ENCODE results near the gene ETV3L.

DNA sequence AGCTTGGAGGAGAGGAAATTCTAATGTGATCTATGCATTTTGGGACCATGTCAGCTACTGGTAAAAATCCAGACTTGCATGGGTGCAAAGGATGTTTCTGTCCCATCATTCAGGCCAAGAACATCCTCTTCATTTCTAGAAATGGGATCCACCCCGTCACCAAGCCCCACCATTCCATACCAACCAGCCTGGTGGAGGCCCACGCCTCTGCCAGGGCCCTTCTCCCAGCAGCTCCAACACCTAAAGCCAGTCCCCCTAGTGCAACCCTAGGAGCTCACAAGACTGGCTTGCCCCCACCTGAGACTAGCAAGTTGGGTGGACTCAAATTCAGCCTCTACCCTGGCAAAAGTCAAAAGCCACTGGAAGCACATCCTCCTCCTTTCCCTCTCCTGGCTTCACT, 55.9 kb downstream of the ETV3L start:
- TF ChIP-seq, protein P1, sequence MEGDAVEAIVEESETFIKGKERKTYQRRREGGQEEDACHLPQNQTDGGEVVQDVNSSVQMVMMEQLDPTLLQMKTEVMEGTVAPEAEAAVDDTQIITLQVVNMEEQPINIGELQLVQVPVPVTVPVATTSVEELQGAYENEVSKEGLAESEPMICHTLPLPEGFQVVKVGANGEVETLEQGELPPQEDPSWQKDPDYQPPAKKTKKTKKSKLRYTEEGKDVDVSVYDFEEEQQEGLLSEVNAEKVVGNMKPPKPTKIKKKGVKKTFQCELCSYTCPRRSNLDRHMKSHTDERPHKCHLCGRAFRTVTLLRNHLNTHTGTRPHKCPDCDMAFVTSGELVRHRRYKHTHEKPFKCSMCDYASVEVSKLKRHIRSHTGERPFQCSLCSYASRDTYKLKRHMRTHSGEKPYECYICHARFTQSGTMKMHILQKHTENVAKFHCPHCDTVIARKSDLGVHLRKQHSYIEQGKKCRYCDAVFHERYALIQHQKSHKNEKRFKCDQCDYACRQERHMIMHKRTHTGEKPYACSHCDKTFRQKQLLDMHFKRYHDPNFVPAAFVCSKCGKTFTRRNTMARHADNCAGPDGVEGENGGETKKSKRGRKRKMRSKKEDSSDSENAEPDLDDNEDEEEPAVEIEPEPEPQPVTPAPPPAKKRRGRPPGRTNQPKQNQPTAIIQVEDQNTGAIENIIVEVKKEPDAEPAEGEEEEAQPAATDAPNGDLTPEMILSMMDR (conservative IDR thresholded peaks at IDR 0.05) = no peak
- no peak for TF ChIP-seq ZFX (IDR thresholded peaks at IDR 0.05)

Data from C4-2B (cell line).